Measurements from ENCODE around the gene C4BPA. TPM values are rescaled to one million over a fixed set of nuclear protein-coding genes. Genes with fewer than 3 reads are reported as not detected.

Gene C4BPA
- under 1 TPM; 0.24 to 0.47 (median 0.40) TPM for polyA plus RNA-seq (ENCODE audit: insufficient read length in 3 of 3)

- no peak for DNase-seq (ENCODE audit: low read depth in 3 of 3, low spot score in 2 of 3)
These were observed at the start of gene C4BPA for GRCh38 chr1:207103892-207104373. TSS of gene C4BPA (plus strand) at chr1:207104233. CDS start at chr1:207113026, 8,793 bp downstream.

DNA sequence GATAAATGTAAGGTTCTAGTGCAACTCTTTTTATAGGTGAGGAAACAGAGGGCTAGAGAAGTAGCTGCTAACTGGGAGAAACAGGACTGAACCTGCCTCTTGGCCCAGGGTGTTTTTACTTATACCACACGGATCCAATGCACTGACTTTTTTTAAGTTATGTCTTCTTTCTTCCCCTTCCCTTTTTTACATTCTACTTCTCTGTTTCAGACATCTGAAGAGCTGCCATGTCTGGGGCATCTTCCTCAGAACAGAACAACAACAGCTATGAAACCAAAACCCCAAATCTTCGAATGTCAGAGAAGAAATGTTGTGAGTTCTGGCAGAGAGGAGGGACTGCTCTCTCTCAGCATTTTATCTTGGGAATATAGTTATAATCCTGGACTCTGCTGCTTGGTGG is 49.5 kb upstream of the C4BPA start:
- no peak for DNase-seq (ENCODE audit: low read depth in 3 of 3, low spot score in 2 of 3)

DNA sequence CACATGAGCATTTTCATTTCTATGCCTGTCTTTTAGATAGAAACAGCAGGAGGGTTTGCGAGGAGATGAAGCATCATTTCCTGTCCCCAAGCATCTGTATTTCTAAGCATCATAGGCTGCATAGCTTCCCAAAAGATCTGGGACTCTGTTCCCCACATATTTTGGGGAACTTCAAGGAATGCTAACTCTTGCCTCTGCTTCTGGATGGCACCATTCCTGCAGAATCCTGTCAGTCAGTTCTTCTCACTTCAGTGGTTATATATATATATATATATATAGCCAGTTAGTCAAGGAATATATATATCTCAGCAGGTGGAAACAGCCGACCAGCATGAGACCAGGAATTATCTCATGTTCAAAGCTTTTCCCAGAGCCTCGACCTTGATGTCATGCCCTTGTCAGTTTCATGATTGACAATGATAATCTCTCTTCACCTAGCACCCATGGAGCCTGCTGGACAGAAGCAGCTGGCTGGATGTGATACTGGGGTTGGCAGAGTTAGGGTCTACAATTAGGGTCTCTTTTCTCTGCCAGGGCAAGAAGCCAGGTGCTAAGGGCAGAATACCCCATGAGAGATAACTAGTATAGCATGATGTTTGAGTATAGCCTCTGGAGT is 48.5 kb upstream of the C4BPA start:
- no peak for DNase-seq (ENCODE audit: low read depth in 3 of 3, low spot score in 2 of 3)

DNA sequence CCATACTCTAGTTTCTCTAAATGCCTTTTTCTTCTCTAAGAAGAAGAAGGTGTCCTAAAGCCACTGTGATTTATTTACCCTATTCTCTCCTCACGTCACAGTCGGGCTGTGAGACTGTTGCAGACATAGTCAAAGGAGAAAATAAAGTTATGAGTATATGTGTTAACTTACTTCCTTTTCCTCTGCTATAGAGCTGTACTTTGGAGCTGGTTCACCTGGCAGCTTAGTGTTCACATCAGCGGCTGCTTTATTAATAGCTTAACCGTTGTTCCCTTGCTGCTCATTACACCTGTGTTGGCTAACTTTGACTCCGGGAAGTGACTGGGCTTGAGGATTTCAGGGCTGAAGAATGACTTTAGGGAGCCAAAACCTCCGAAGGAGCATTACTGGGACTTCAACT is 47.4 kb upstream of the C4BPA start:
- DNase-seq (ENCODE audit: low read depth in 3 of 3, low spot score in 2 of 3) = no peak

GRCh38 chr1:207058252-207058651 is 45.8 kb upstream of the C4BPA start:
- DNase-seq (ENCODE audit: low read depth in 3 of 3, low spot score in 2 of 3) = no peak

DNA sequence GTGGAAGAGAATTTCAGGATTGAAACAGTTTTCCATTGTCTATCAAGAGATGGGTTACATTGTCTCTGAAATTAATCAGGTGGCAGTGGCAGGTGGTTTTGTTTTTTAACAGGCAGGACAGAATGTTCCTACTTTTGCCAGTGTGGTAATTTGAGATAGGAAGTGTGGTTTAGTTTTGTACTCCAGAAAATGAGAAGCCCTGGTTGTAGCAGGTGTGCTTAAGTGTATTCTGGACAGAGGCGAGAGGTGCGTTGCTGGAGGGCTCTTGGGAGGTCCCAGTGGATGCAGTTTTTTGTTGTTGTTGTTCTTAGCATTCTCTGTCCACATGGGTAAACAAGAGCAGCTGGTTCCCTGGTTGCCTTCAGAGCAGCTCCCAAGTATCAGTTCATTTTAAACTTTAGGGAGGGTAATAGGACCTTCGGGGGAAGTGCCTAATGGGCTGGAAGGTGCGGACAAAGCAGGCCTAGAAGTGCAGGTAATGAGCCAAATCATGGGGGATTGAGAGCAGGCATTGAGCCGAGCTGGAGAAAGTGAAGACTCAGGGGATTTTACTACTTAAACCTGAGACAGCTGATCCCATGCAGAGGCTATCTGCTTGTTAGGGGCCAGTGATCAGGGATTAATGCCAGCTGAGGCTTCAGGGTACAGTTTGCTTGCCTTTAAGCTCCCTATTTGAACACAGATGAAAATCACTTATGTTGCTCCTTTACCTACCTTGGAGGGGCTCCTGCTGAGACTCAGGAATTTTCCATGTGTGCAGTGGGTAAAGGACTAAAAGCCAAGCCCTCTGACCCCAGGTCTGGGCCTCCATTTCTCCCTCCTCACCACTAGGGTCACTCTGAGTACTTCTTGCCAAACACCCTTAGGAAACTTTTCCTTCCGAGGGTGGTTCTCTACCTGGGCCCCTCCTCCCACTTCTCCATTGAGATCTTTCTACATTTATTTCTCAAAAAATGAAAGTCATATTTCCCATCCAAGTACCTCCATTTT is 44.9 kb upstream of the C4BPA start:
- DNase-seq (ENCODE audit: low read depth in 3 of 3, low spot score in 2 of 3) = no peak

GRCh38 chr1:207059881-207060280 is 44.2 kb upstream of the C4BPA start:
- DNase-seq (ENCODE audit: low read depth in 3 of 3, low spot score in 2 of 3) = no peak

DNA sequence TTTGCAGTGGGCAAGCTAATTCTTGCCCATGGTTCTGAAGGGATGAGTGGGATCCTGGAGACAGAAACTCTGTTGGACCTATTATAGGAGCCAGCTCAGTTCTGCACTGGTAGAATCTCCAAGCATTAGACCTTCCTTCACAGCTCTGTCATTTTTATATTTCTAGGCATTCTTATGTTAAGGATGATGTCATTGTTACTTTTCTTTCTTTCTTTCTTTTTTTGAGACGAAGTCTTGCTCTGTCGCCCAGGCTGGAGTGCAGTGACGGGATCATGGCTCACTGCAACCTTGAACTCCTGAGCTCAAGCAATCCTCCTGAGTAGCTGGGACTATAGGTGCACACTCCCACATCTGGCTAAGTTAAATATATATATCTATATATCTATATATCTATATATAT is 43.4 kb upstream of the C4BPA start:
- no peak for DNase-seq (ENCODE audit: low read depth in 3 of 3, low spot score in 2 of 3)

DNA sequence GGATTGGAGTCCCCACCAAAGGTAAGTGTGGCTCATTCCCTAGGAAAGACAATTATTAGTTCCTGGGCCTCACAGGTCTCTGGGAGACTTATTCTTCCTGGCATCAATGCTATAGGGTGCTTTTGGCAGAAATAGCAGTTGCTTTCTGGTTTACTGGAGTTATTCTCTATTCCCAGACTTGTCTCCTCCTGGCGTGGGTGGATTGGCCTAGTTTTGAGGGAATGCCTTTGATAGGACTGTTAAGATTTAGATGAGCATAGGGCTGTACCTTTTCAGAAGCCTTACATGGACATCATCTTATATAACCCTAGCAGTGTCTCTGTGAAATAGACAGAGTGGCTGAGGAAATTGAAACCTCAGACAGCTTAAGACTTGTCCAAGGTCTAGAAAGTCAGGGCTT is 42.0 kb upstream of the C4BPA start:
- DNase-seq (ENCODE audit: low read depth in 3 of 3, low spot score in 2 of 3) = no peak

GRCh38 chr1:207063014-207063413 is 41.0 kb upstream of the C4BPA start:
- no peak for DNase-seq (ENCODE audit: low read depth in 3 of 3, low spot score in 2 of 3)

DNA sequence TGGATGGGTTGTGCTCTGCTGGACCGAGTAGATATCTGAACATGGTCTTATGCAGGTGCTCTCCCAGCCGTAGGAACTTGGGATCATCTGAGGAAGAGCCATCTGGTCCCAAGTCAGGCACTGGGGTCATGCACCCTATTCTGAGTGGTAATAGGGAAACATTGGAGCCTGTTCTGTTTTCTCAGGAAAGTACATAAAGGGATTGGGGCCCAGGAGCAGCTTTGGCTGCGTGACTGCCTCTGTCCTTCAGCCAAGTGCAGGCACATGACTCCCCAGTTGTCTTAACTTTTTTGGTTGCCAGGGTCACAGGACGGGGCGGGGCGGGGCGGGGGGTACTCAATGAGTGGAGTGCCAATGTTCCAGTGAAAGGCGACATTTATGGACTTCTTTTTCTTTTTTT is 39.5 kb upstream of the C4BPA start:
- DNase-seq (ENCODE audit: low read depth in 3 of 3, low spot score in 2 of 3) = no peak

DNA sequence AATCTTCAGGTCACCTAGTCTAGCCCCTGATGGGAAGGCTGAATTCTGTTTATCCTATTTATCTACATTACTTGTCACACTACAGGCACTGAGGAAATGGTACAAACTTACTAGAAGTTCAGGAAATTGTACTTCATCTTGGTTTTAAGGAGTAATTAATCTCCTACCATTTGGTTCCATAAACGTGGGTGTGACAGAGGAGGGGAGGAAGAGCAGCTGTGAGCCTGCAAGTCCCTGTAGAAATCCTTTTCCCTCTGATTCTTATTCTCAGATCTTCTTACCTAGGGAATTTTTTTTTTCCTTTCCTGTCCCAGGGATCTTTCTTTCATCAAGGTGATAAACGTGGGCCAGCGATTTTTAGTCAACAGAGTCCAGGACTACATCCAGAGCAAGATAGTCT is 36.8 kb upstream of the C4BPA start:
- no peak for DNase-seq (ENCODE audit: low read depth in 3 of 3, low spot score in 2 of 3)

DNA sequence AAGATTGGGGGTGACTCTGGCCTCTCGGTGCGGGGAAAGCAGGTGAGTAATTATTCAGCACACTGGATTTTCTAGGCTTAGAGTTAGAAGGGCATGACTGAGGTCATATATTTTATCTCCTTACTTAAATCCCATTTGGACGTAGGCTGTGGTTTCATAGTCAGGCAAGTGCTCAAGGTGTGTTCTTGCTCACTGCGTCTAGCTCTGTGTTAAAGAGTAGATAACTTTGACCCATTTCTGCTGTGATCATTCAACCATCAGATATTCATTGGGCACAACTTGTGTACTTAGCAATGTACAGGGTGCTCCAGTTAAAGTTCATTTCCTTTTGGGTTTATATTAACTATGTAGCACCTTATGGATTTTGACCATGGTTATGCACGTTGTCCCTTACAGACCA is 36.4 kb upstream of the C4BPA start:
- DNase-seq (ENCODE audit: low read depth in 3 of 3, low spot score in 2 of 3) = no peak

DNA sequence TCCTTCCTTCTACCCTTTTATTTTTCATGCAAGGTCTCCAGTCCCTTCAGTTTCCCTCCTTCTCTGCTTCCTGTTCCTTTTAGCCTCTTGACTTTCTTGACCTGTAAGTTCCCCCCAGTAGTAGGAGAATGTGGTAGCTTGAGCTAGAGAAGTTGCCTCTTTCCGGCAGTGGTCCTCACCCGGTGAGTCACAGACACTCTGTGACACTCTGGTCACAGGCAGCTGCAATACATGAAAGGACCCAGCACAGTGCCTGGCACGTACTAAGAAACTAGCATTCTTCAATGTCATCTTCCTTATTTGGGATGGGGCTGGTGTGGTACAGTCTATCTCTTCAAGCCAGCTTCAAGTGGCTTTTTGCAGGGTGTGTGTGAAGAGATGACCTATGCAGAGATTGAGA is 35.0 kb upstream of the C4BPA start:
- no peak for DNase-seq (ENCODE audit: low read depth in 3 of 3, low spot score in 2 of 3)

- no peak for DNase-seq (ENCODE audit: low read depth in 3 of 3, low spot score in 2 of 3)
These were observed 34.1 kb upstream of the C4BPA start for GRCh38 chr1:207069858-207070506.

DNA sequence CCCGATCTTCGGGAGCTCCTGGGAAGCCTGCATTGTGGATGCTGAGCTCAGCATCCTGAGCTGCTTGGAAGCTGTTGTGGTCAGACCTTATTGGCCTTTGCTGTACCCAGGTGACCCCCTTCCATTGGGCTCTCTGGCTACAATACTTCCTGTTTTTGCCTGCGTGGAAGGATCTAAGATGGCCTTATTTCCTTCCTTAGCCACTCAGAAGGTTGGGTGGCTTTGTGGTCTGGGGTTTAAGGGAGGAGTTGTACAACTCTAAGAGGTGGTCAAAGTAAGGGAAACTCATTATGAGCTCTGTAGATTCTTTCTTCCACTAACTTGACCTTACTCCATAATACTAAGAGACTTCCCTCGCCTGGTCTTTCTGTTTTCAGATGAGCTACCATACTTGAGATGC is 33.2 kb upstream of the C4BPA start:
- DNase-seq (ENCODE audit: low read depth in 3 of 3, low spot score in 2 of 3) = no peak

- no peak for DNase-seq (ENCODE audit: low read depth in 3 of 3, low spot score in 2 of 3)
These were observed 32.6 kb upstream of the C4BPA start for GRCh38 chr1:207071426-207071825.

GRCh38 chr1:207072233-207072632 is 31.8 kb upstream of the C4BPA start:
- DNase-seq (ENCODE audit: low read depth in 3 of 3, low spot score in 2 of 3) = no peak

GRCh38 chr1:207073906-207074820 is 29.9 kb upstream of the C4BPA start:
- DNase-seq (ENCODE audit: low read depth in 3 of 3, low spot score in 2 of 3) = no peak
